HepG2 (cell line): ENCODE results near the gene C3orf22. TPM values are rescaled to one million over a fixed set of nuclear protein-coding genes. Genes with fewer than 3 reads are reported as not detected.

Experiments used
- polyA plus RNA-seq, 8 experiments: library from polyadenylated mRNA; depleted of rRNA in 3 of 8; stranded (reverse) in 7 of 8; unstranded in 1 of 8; fragments of >200 nt; fragmentation: Illumina TruSeq in 4 of 8; extraction: Trizol in 4 of 8; gene quantifications; 2 replicates each; pipeline versions ENCODE4 v1.2.1 to v1.2.3, GENCODE V29; 2011 to 2016; ENCODE audit warnings: low read depth in 4 of 8, missing spikeins in 1 of 8, mixed read lengths in 1 of 8; ENCODE audit not compliant: insufficient read depth in 1 of 8
- total RNA-seq, 5 experiments: library from RNA; depleted of rRNA; stranded (reverse); fragments of >200 nt; fragmentation: Illumina TruSeq; extraction: Trizol; gene quantifications; 2 replicates each; pipeline ENCODE4 v1.2.3, GENCODE V29; 2016; ENCODE audit warnings: low read depth in 1 of 5
- TF ChIP-seq, protein P1 (sequence below): sonication (generic); formaldehyde crosslinking; conservative IDR thresholded peaks from 2 replicates; pipeline ENCODE4 v1.8.1; 2023; ENCODE audit warnings: missing genetic modification reagents
- TF ChIP-seq, protein P2 (sequence below): sonication (generic); formaldehyde crosslinking; IDR thresholded peaks from 2 replicates; pipeline ENCODE4 v1.9.0; 2022; ENCODE audit warnings: missing genetic modification reagents, mild to moderate bottlenecking, borderline replicate concordance
- TF ChIP-seq, protein P3 (sequence below): sonication (generic); formaldehyde crosslinking; IDR thresholded peaks from 2 replicates; pipeline ENCODE4 v1.5.1; 2020; ENCODE audit warnings: mild to moderate bottlenecking, missing genetic modification reagents, moderate library complexity

The C3orf22 gene
- total and polyA plus RNA-seq, 2 of the 13 experiments (the other 11 are each of a cell fraction or from before 2014, with no cell fraction given) = not detected

DNA sequence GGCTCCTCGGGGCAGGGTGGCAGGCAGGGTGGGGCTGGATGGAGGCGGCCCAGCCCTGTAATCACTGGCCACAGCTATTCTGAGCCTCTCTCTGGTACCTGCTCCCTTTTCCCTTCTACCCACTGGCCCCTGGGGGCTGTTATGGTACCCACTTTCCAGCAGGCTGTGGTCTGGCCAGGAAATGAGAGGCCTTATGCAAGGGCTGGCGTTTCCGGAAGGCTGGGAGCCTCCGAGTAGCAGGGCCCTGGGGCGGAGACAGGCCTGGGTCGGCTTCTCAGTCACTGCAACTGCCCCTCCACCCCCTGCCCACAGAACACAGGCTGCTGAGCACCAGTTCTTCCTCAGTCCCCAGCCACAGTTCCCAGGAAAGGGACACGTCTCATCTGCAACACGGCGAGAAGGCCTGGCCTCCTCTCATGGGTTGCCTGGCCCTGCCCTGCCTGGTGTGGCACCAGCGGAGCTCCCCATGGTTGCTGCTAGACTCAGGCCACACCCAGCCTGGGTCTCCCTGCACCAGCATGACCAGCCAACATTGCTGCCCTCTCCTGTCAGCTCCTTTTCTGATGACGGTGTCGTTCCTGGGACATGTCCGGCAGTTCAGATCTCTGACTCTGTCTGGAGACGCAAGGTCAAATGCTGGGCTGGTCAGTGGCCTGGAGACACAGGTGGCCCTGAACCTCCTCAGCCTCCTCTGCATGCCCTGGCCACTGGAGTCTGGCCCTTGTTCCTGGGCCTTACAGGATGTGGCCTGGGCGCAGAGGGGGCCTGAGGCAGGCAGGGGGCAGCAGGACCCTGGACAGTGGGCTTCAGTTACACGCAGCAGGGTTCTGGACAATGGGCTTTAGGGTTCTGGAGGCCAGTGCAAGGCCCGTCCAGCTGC, 28.3 kb downstream of the C3orf22 start (continued):
- TF ChIP-seq, protein P1, sequence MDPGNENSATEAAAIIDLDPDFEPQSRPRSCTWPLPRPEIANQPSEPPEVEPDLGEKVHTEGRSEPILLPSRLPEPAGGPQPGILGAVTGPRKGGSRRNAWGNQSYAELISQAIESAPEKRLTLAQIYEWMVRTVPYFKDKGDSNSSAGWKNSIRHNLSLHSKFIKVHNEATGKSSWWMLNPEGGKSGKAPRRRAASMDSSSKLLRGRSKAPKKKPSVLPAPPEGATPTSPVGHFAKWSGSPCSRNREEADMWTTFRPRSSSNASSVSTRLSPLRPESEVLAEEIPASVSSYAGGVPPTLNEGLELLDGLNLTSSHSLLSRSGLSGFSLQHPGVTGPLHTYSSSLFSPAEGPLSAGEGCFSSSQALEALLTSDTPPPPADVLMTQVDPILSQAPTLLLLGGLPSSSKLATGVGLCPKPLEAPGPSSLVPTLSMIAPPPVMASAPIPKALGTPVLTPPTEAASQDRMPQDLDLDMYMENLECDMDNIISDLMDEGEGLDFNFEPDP (CRISPR knock-in tag) = 0 out of 2 replicates have a peak, but pooled peaks have one; percentile 61
- TF ChIP-seq, protein P2, sequence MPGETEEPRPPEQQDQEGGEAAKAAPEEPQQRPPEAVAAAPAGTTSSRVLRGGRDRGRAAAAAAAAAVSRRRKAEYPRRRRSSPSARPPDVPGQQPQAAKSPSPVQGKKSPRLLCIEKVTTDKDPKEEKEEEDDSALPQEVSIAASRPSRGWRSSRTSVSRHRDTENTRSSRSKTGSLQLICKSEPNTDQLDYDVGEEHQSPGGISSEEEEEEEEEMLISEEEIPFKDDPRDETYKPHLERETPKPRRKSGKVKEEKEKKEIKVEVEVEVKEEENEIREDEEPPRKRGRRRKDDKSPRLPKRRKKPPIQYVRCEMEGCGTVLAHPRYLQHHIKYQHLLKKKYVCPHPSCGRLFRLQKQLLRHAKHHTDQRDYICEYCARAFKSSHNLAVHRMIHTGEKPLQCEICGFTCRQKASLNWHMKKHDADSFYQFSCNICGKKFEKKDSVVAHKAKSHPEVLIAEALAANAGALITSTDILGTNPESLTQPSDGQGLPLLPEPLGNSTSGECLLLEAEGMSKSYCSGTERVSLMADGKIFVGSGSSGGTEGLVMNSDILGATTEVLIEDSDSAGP (CRISPR knock-in tag) = 0 out of 2 replicates have a peak, but pooled peaks have one; percentile 14
- TF ChIP-seq, protein P3, sequence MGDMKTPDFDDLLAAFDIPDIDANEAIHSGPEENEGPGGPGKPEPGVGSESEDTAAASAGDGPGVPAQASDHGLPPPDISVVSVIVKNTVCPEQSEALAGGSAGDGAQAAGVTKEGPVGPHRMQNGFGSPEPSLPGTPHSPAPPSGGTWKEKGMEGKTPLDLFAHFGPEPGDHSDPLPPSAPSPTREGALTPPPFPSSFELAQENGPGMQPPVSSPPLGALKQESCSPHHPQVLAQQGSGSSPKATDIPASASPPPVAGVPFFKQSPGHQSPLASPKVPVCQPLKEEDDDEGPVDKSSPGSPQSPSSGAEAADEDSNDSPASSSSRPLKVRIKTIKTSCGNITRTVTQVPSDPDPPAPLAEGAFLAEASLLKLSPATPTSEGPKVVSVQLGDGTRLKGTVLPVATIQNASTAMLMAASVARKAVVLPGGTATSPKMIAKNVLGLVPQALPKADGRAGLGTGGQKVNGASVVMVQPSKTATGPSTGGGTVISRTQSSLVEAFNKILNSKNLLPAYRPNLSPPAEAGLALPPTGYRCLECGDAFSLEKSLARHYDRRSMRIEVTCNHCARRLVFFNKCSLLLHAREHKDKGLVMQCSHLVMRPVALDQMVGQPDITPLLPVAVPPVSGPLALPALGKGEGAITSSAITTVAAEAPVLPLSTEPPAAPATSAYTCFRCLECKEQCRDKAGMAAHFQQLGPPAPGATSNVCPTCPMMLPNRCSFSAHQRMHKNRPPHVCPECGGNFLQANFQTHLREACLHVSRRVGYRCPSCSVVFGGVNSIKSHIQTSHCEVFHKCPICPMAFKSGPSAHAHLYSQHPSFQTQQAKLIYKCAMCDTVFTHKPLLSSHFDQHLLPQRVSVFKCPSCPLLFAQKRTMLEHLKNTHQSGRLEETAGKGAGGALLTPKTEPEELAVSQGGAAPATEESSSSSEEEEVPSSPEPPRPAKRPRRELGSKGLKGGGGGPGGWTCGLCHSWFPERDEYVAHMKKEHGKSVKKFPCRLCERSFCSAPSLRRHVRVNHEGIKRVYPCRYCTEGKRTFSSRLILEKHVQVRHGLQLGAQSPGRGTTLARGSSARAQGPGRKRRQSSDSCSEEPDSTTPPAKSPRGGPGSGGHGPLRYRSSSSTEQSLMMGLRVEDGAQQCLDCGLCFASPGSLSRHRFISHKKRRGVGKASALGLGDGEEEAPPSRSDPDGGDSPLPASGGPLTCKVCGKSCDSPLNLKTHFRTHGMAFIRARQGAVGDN (CRISPR knock-in tag) = peak; percentile 38; the same call in 1 of the 2 replicates
